Neural progenitor cell (in vitro differentiated cells): Measurements from ENCODE around the gene KRTAP10-9.

Source experiments
- EZH2 ChIP-seq: fragments of 200-600 bp; sonication (generic); IDR thresholded peaks from 2 replicates; pipeline ENCODE4 v1.6.1; 2017; ENCODE audit warnings: antibody characterized with exemption, mild to moderate bottlenecking, moderate library complexity
- TF ChIP-seq, protein P1 (sequence below): fragments of 200-600 bp; sonication (generic); IDR thresholded peaks from 2 replicates; pipeline ENCODE4 v1.5.1; 2017; ENCODE audit warnings: antibody characterized with exemption, mild to moderate bottlenecking

DNA sequence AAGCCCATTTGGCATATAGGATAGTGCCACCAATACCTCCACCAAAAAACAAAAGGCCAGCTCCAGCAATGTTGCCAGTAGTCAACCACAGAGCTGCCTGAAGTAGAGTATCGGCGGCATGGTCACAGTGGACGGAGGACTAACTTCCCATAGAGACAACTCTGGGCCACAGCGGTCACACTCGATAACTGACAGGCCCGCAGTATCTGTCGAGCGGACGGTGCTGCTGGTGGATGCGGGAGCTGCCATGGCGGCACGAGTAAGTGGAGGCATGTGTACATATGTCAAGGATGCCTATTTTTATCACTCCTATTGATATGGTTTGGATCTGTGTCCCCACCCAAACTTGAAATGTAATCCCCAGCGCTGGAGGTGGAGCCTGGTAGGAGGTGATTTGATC, 51.0 kb downstream of the KRTAP10-9 start:
- TF ChIP-seq, protein P1, sequence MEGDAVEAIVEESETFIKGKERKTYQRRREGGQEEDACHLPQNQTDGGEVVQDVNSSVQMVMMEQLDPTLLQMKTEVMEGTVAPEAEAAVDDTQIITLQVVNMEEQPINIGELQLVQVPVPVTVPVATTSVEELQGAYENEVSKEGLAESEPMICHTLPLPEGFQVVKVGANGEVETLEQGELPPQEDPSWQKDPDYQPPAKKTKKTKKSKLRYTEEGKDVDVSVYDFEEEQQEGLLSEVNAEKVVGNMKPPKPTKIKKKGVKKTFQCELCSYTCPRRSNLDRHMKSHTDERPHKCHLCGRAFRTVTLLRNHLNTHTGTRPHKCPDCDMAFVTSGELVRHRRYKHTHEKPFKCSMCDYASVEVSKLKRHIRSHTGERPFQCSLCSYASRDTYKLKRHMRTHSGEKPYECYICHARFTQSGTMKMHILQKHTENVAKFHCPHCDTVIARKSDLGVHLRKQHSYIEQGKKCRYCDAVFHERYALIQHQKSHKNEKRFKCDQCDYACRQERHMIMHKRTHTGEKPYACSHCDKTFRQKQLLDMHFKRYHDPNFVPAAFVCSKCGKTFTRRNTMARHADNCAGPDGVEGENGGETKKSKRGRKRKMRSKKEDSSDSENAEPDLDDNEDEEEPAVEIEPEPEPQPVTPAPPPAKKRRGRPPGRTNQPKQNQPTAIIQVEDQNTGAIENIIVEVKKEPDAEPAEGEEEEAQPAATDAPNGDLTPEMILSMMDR, result no peak
- no peak for TF ChIP-seq EZH2
